SK-N-SH treated with all-trans-retinoic acid at 6 μM for 48 hours (cell line): Measurements from ENCODE around the gene TIMP4.
A peak's percentile ranks its signal among the peaks of the same experiment; 100 is the strongest.

Source experiments
- ATAC-seq: fragments of 200-7000 bp; cut with Tn5 transposase; 3 replicates; pipeline ENCODE4 v1.9.1; 2020; ENCODE audit warnings: mild to moderate bottlenecking, moderate library complexity
- ARNTL ChIP-seq: fragments of 450-650 bp; formaldehyde crosslinking; IDR thresholded peaks from 2 replicates; pipeline ENCODE4 v1.5.0; 2020; ENCODE audit warnings: low read depth, mild to moderate bottlenecking, moderate library complexity, borderline replicate concordance
- BACH2 ChIP-seq: fragments of 250-450 bp; sonication (Bioruptor Pico); IDR thresholded peaks from 2 replicates; pipeline ENCODE4 v1.9.0; 2021; ENCODE audit warnings: mild to moderate bottlenecking, borderline replicate concordance
- CSDC2 ChIP-seq: fragments of 250-450 bp; sonication (Bioruptor Pico); IDR thresholded peaks from 2 replicates; pipeline ENCODE4 v1.5.0; 2020; ENCODE audit warnings: mild to moderate bottlenecking, moderate library complexity
- ESRRG ChIP-seq: fragments of 250-450 bp; sonication (Bioruptor Pico); IDR thresholded peaks from 2 replicates; pipeline ENCODE4 v1.6.1; 2021; ENCODE audit warnings: mild to moderate bottlenecking
- GLIS3 ChIP-seq: fragments of 250-450 bp; sonication (Bioruptor Pico); IDR thresholded peaks from 2 replicates; pipeline ENCODE4 v1.5.0; 2020; ENCODE audit warnings: mild to moderate bottlenecking, moderate library complexity
- ISL1 ChIP-seq: fragments of 250-450 bp; sonication (Bioruptor Pico); IDR thresholded peaks from 2 replicates; pipeline ENCODE4 v2.1.2; 2022; ENCODE audit warnings: mild to moderate bottlenecking, moderate library complexity
- OSR1 ChIP-seq: fragments of 250-450 bp; sonication (Bioruptor Pico); IDR thresholded peaks from 2 replicates; pipeline ENCODE4 v1.8.0; 2022; ENCODE audit warnings: moderate library complexity, mild to moderate bottlenecking, inconsistent platforms
- PPARA ChIP-seq: fragments of 250-450 bp; sonication (Bioruptor Pico); IDR thresholded peaks from 2 replicates; pipeline ENCODE4 v1.5.0; 2020; ENCODE audit warnings: mild to moderate bottlenecking, borderline replicate concordance
- RARB ChIP-seq: fragments of 250-450 bp; sonication (Bioruptor Pico); IDR thresholded peaks from 2 replicates; pipeline ENCODE4 v1.8.0; 2021; ENCODE audit warnings: mild to moderate bottlenecking, moderate library complexity
- SNAI2 ChIP-seq: fragments of 250-450 bp; sonication (Bioruptor Pico); IDR thresholded peaks from 2 replicates; pipeline ENCODE4 v1.5.0; 2020; ENCODE audit warnings: mild to moderate bottlenecking, moderate library complexity
- TCF4 ChIP-seq: fragments of 250-450 bp; sonication (Bioruptor Pico); IDR thresholded peaks from 2 replicates; pipeline ENCODE4 v1.8.0; 2021; ENCODE audit warnings: mild to moderate bottlenecking, moderate library complexity, borderline replicate concordance
- TOX ChIP-seq: fragments of 250-450 bp; sonication (Bioruptor Pico); IDR thresholded peaks from 2 replicates; pipeline ENCODE4 v1.8.0; 2021; ENCODE audit warnings: mild to moderate bottlenecking, moderate library complexity, borderline replicate concordance
- ZC3H10 ChIP-seq: fragments of 250-450 bp; sonication (Bioruptor Pico); IDR thresholded peaks from 2 replicates; pipeline ENCODE4 v1.5.1; 2021; ENCODE audit warnings: mild to moderate bottlenecking, moderate library complexity
- ZFP3 ChIP-seq: fragments of 250-450 bp; sonication (Bioruptor Pico); IDR thresholded peaks from 2 replicates; pipeline ENCODE4 v1.5.0; 2020; ENCODE audit warnings: mild to moderate bottlenecking, moderate library complexity
- ZNF565 ChIP-seq: fragments of 450-650 bp; formaldehyde crosslinking; conservative IDR thresholded peaks from 2 replicates; pipeline ENCODE4 v1.5.0; 2020; ENCODE audit warnings: low read depth, mild to moderate bottlenecking, moderate library complexity
- ZNF70 ChIP-seq: fragments of 450-650 bp; formaldehyde crosslinking; IDR thresholded peaks from 2 replicates; pipeline ENCODE4 v1.5.0; 2020; ENCODE audit warnings: mild to moderate bottlenecking, moderate library complexity
- ZNF8 ChIP-seq: fragments of 450-650 bp; formaldehyde crosslinking; IDR thresholded peaks from 2 replicates; pipeline ENCODE4 v1.5.0; 2020; ENCODE audit warnings: mild to moderate bottlenecking, moderate library complexity
- TF ChIP-seq, protein P1 (sequence below): fragments of 250-450 bp; sonication (Bioruptor Pico); IDR thresholded peaks from 2 replicates; pipeline ENCODE4 v1.5.1; 2020; ENCODE audit warnings: low read depth, mild to moderate bottlenecking, moderate library complexity
- TF ChIP-seq, protein P2 (sequence below): fragments of 250-450 bp; sonication (Bioruptor Pico); IDR thresholded peaks from 2 replicates; pipeline ENCODE4 v1.5.0; 2020; ENCODE audit warnings: mild to moderate bottlenecking, moderate library complexity
- TF ChIP-seq, protein P3 (sequence below): fragments of 250-450 bp; sonication (Bioruptor Pico); IDR thresholded peaks from 2 replicates; pipeline ENCODE4 v1.8.0; 2020; ENCODE audit warnings: mild to moderate bottlenecking, moderate library complexity, borderline replicate concordance
- TF ChIP-seq, protein P4 (sequence below): fragments of 250-450 bp; sonication (Bioruptor Pico); IDR thresholded peaks from 2 replicates; pipeline ENCODE4 v1.8.0; 2021; ENCODE audit warnings: low read depth, mild to moderate bottlenecking, moderate library complexity, borderline replicate concordance

Gene TIMP4

DNA sequence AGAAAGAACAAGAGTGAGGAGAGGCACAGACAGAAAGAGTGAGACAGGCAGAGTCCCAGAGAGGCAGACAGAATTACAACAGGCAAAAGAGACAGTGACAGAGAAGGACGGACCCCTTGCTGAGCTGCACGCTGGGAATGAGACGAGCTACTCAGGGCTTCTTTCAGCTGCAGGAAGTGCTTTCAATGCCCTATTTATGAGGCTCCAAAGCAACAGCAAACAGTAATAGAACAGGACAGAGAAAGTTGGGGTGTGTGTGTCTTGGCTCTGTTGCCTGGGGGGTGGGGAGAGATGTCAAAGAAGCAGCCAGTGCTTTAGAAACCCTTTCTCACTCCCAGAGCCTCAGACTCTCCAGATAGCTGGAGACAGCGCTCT is 502 bp upstream of the TIMP4 start:
- no peak for ATAC-seq
- no peak for TF ChIP-seq ZNF8 (CRISPR knock-in tag)
- TF ChIP-seq, protein P1, sequence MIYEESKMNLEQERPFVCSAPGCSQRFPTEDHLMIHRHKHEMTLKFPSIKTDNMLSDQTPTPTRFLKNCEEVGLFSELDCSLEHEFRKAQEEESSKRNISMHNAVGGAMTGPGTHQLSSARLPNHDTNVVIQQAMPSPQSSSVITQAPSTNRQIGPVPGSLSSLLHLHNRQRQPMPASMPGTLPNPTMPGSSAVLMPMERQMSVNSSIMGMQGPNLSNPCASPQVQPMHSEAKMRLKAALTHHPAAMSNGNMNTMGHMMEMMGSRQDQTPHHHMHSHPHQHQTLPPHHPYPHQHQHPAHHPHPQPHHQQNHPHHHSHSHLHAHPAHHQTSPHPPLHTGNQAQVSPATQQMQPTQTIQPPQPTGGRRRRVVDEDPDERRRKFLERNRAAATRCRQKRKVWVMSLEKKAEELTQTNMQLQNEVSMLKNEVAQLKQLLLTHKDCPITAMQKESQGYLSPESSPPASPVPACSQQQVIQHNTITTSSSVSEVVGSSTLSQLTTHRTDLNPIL: no peak
- no peak for TF ChIP-seq PPARA
- TF ChIP-seq TCF4: no peak
- TF ChIP-seq RARB (CRISPR knock-in tag): no peak
- no peak for TF ChIP-seq ZNF565 (CRISPR knock-in tag)
- TF ChIP-seq, protein P2, sequence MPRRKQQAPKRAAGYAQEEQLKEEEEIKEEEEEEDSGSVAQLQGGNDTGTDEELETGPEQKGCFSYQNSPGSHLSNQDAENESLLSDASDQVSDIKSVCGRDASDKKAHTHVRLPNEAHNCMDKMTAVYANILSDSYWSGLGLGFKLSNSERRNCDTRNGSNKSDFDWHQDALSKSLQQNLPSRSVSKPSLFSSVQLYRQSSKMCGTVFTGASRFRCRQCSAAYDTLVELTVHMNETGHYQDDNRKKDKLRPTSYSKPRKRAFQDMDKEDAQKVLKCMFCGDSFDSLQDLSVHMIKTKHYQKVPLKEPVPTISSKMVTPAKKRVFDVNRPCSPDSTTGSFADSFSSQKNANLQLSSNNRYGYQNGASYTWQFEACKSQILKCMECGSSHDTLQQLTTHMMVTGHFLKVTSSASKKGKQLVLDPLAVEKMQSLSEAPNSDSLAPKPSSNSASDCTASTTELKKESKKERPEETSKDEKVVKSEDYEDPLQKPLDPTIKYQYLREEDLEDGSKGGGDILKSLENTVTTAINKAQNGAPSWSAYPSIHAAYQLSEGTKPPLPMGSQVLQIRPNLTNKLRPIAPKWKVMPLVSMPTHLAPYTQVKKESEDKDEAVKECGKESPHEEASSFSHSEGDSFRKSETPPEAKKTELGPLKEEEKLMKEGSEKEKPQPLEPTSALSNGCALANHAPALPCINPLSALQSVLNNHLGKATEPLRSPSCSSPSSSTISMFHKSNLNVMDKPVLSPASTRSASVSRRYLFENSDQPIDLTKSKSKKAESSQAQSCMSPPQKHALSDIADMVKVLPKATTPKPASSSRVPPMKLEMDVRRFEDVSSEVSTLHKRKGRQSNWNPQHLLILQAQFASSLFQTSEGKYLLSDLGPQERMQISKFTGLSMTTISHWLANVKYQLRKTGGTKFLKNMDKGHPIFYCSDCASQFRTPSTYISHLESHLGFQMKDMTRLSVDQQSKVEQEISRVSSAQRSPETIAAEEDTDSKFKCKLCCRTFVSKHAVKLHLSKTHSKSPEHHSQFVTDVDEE (CRISPR knock-in tag): no peak
- no peak for TF ChIP-seq ZNF70 (CRISPR knock-in tag)
- no peak for TF ChIP-seq ZFP3 (CRISPR knock-in tag)
- TF ChIP-seq ESRRG (CRISPR knock-in tag): no peak

DNA sequence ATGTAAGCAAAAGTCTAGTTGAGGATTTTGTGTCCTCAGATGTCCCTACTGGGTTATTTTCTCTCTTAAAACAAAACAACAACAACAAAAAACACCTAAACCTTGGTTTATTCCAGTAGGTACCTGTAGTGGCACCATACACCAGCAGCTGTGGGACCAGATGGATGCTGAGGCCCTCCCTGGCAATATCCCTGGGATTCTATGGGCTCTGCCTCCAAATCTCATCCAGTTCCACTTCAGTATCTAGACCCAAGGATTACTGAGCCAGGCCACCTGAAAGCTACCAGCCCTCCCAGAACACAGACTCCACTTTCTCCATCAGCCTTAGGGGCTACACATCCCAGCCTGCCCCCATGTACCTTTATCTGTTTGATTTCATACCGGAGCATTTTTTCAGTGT is 1.7 kb downstream of the TIMP4 start:
- TF ChIP-seq ZFP3 (CRISPR knock-in tag) (no peak), BACH2 (CRISPR knock-in tag) (no peak), OSR1 (CRISPR knock-in tag) (no peak), RARB (CRISPR knock-in tag) (no peak), PPARA (no peak), GLIS3 (CRISPR knock-in tag) (no peak), ESRRG (CRISPR knock-in tag) (no peak), SNAI2 (CRISPR knock-in tag) (no peak), TOX (CRISPR knock-in tag) (no peak), ZC3H10 (CRISPR knock-in tag) (no peak), ISL1 (CRISPR knock-in tag) (no peak), ZNF565 (CRISPR knock-in tag) (no peak), TCF4 (no peak), ZNF70 (CRISPR knock-in tag) (no peak)
- TF ChIP-seq, protein P3, sequence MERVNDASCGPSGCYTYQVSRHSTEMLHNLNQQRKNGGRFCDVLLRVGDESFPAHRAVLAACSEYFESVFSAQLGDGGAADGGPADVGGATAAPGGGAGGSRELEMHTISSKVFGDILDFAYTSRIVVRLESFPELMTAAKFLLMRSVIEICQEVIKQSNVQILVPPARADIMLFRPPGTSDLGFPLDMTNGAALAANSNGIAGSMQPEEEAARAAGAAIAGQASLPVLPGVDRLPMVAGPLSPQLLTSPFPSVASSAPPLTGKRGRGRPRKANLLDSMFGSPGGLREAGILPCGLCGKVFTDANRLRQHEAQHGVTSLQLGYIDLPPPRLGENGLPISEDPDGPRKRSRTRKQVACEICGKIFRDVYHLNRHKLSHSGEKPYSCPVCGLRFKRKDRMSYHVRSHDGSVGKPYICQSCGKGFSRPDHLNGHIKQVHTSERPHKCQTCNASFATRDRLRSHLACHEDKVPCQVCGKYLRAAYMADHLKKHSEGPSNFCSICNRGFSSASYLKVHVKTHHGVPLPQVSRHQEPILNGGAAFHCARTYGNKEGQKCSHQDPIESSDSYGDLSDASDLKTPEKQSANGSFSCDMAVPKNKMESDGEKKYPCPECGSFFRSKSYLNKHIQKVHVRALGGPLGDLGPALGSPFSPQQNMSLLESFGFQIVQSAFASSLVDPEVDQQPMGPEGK (CRISPR knock-in tag): no peak
- TF ChIP-seq, protein P4, sequence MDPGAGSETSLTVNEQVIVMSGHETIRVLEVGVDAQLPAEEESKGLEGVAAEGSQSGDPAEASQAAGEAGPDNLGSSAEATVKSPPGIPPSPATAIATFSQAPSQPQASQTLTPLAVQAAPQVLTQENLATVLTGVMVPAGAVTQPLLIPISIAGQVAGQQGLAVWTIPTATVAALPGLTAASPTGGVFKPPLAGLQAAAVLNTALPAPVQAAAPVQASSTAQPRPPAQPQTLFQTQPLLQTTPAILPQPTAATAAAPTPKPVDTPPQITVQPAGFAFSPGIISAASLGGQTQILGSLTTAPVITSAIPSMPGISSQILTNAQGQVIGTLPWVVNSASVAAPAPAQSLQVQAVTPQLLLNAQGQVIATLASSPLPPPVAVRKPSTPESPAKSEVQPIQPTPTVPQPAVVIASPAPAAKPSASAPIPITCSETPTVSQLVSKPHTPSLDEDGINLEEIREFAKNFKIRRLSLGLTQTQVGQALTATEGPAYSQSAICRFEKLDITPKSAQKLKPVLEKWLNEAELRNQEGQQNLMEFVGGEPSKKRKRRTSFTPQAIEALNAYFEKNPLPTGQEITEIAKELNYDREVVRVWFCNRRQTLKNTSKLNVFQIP: no peak
- ATAC-seq: no peak

DNA sequence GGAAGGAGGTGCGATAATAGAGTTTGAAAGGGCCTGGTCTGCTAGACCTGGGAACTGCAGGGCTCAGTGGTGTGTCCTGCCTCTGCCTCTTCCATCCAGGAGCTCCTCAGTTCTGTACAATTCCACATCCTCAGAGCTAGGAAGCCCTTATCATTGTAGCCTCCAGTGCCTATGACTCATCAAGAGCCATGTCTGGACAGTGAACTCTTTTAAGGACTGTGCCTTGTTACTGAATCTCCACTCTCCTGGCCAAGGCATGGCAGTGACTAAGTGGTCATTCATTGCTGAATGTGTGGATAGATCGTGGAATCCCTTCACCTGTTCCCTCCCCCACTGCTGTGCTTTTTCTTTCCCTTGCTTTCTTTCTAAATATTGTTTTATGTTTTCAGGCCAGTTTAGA is 2.9 kb downstream of the TIMP4 start:
- ATAC-seq: peak; percentile 91
- TF ChIP-seq, protein P1: no peak
- TF ChIP-seq, protein P2 (CRISPR knock-in tag): no peak
- TF ChIP-seq RARB (CRISPR knock-in tag) (no peak), ZC3H10 (CRISPR knock-in tag) (no peak), CSDC2 (CRISPR knock-in tag) (no peak), ZNF8 (CRISPR knock-in tag) (no peak), OSR1 (CRISPR knock-in tag) (no peak), GLIS3 (CRISPR knock-in tag) (no peak), ZFP3 (CRISPR knock-in tag) (no peak), TCF4 (no peak), ZNF70 (CRISPR knock-in tag) (no peak), ARNTL (CRISPR knock-in tag) (no peak), ZNF565 (CRISPR knock-in tag) (no peak)
- TF ChIP-seq, protein P3 (CRISPR knock-in tag): no peak
- TF ChIP-seq, protein P4: no peak
